PFSK-1 (cell line): ENCODE results near the gene SMIM35.

Source experiments
- POLR2AphosphoS5 ChIP-seq: IDR thresholded peaks from 2 replicates; pipeline ENCODE4 v1.6.1; 2012; ENCODE audit warnings: low read depth, mild to moderate bottlenecking, control low read depth, low read length, moderate library complexity
- SIN3A ChIP-seq: IDR thresholded peaks from 2 replicates; pipeline ENCODE4 v1.6.1; 2012; ENCODE audit warnings: mild to moderate bottlenecking, low read length, moderate library complexity, borderline replicate concordance; ENCODE audit not compliant: insufficient read depth
- TAF1 ChIP-seq: IDR thresholded peaks from 2 replicates; pipeline ENCODE4 v1.6.1; 2012; ENCODE audit warnings: low read length, control low read depth, borderline replicate concordance; ENCODE audit not compliant: insufficient read depth

- TF ChIP-seq TAF1: no peak
- no peak for TF ChIP-seq POLR2AphosphoS5
- TF ChIP-seq SIN3A: no peak
Measured at GRCh38 chr11:118090545-118091162, 3.9 kb upstream of the SMIM35 start.
